Measurements from ENCODE around the gene VPS37B.

The VPS37B gene

DNA sequence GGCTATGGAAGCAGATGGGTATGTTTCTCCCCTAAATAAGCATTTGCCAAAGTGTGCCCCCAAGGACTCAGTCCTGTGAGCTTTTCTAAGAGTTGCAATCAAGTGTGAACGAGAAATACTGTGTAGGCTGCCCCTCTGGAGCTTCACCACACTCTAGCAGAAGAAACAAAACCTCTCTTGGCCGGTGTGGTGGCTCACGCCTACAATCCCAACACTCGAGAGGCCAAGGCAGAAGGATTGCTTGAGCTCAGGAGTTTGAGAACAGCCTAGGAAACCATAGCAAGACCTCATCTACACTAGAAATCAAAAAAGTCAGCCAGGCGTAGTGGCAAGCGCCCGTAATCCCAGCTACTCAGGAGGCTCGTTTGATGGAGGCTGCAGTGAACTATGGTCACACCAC lies 9.8 kb downstream of the VPS37B start:
- H3K36me3 Mint-ChIP-seq (ENCODE audit: low read depth): peaks cover 5% of the 10 kb centered on the region
- DNase-seq: no peak
- no peaks in the 10 kb centered on the region for H3K27me3 Mint-ChIP-seq (ENCODE audit: low read depth, poor library complexity)
- no peak overlapping the region for H3K4me3 Mint-ChIP-seq
- no peaks in the 10 kb centered on the region for H3K9me3 Mint-ChIP-seq
- H3K27ac Mint-ChIP-seq: no peak overlapping the region
- TF ChIP-seq CTCF (IDR thresholded peaks at IDR 0.05): no peak
- H3K4me1 Mint-ChIP-seq: peaks cover 60% of the 10 kb centered on the region

GRCh38 chr12:122884860-122885259 lies 11.1 kb downstream of the VPS37B start:
- H3K27me3 Mint-ChIP-seq (ENCODE audit: low read depth, poor library complexity): no peaks in the 10 kb centered on the region
- peaks cover 5% of the 10 kb centered on the region for H3K36me3 Mint-ChIP-seq (ENCODE audit: low read depth)
- H3K9me3 Mint-ChIP-seq: no peaks in the 10 kb centered on the region
- DNase-seq: no peak
- TF ChIP-seq CTCF (IDR thresholded peaks at IDR 0.05): no peak
- no peak overlapping the region for H3K4me3 Mint-ChIP-seq
- H3K4me1 Mint-ChIP-seq: peaks cover 65% of the 10 kb centered on the region
- H3K27ac Mint-ChIP-seq: no peak overlapping the region

DNA sequence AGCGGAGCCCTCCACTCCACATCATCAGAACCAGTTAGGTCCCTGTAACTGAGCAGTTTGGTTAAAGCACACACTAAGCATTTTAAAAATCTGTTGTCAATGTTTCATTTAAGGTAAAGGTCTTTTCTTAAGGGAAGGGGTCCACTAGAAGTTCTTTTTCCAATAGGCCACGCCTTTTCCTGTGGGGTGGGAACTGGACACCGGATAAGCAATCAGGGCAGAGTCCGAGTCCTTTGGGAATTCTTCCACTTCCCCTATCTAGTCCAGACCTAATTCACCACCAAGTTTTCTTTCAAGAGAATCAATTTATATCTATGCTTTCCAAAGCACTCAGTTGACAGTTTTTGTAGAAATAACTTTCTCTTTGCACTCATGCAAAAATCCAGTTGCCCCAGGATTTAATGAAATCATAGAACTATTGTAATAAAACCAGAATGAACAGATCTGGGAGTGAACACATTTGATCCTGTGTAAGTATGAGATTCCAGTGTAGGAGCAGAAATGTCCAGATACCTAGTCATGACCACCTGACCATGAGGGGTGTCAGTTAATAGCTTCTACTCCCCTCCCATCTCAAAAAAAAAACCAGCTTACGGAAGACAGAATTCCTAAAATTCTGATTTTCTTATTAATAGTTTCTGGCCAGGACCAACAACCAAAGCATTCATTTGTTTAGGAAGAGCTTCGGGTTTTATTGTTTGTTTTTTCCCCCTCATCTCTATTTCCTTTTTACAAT lies 11.7 kb downstream of the VPS37B start:
- peaks cover 66% of the 10 kb centered on the region for H3K4me1 Mint-ChIP-seq
- no peak overlapping the region for H3K4me3 Mint-ChIP-seq
- no peak overlapping the region for H3K27ac Mint-ChIP-seq
- H3K27me3 Mint-ChIP-seq (ENCODE audit: low read depth, poor library complexity): no peaks in the 10 kb centered on the region
- no peak for DNase-seq
- peaks cover 5% of the 10 kb centered on the region for H3K36me3 Mint-ChIP-seq (ENCODE audit: low read depth)
- no peaks in the 10 kb centered on the region for H3K9me3 Mint-ChIP-seq
- TF ChIP-seq CTCF (IDR thresholded peaks at IDR 0.05): no peak

DNA sequence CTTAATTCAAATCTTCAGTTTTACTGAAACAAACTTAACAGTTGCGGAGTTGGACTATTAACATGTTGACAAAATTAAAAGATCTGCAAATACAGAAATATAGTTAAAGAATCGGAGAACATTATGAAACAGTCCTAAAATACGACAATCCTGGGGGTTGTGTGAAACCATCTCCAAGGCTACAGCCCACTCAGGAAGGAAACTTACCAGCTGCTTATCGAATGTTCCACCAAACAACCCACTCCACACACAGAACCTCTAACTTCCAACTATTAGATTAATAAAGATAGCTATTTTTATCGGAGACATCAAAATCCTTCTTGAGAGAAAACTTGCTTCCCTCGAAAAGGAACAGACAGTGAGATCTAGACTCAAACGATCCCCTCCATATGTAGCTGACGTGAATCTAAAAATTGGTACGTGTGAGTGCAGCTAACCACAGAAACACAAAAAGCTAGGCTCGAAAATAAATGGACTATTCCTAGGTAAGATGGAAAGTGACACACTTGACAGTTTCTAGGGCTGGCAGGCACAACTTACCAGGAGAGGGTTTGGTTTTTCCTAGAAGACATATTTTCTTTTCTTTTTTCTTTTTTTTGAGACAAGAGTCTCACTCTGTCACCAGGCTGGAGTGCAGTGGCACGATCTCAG lies 12.9 kb downstream of the VPS37B start:
- peaks cover 60% of the 10 kb centered on the region for H3K4me1 Mint-ChIP-seq
- no peak overlapping the region for H3K27ac Mint-ChIP-seq
- TF ChIP-seq CTCF (IDR thresholded peaks at IDR 0.05): no peak
- no peak overlapping the region for H3K4me3 Mint-ChIP-seq
- no peaks in the 10 kb centered on the region for H3K9me3 Mint-ChIP-seq
- H3K36me3 Mint-ChIP-seq (ENCODE audit: low read depth): peaks cover 5% of the 10 kb centered on the region
- H3K27me3 Mint-ChIP-seq (ENCODE audit: low read depth, poor library complexity): no peaks in the 10 kb centered on the region
- DNase-seq: no peak

DNA sequence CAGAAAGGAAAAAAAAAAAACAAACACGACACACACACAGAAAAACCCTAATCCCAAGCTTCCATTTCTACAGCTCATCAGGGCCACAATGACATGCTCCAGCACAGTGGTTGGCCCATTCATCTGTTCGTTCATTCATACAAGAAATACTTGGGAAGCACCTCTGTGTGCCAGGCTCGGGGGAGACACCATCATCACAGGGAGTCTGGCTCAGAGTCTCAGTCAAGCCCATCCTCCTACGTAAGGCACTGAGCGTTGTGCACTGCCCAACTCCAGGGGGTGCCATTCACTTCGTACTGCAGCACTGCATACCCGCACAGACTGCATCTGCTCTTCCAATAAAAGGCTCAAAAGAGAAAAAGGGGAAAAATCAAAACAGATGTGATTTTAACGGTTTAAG lies 15.3 kb downstream of the VPS37B start:
- peaks cover 63% of the 10 kb centered on the region for H3K4me1 Mint-ChIP-seq

More for the DNA sequence above, 15.3 kb downstream of the VPS37B start:
- H3K36me3 Mint-ChIP-seq (ENCODE audit: low read depth): peaks cover 5% of the 10 kb centered on the region
- H3K4me3 Mint-ChIP-seq: peak overlapping the region; percentile 14
- peak; percentile 42 for TF ChIP-seq CTCF (IDR thresholded peaks at IDR 0.05)
- peak overlapping the region; percentile 93 for H3K27ac Mint-ChIP-seq
- peaks cover 6% of the 10 kb centered on the region for H3K27me3 Mint-ChIP-seq (ENCODE audit: low read depth, poor library complexity)
- no peaks in the 10 kb centered on the region for H3K9me3 Mint-ChIP-seq
- DNase-seq: peak; percentile 39
